BJ (cell line): Measurements from ENCODE around the gene IVL. TPM values are rescaled to one million over a fixed set of nuclear protein-coding genes. Genes with fewer than 3 reads are reported as not detected.

ENCODE experiments used
- CTCF ChIA-PET: fragments of 350-600 bp; formaldehyde crosslinking; extraction: SDS; loops from one replicate; lab custom pipeline; 2021; ENCODE audit warnings: antibody characterized with exemption, inconsistent platforms; lab: Yijun Ruan, JAX
- POLR2A ChIA-PET: fragments of 300-600 bp; sonication (Branson Sonifier 250); formaldehyde crosslinking; extraction: SDS; loops from one replicate; lab custom pipeline; 2021; ENCODE audit warnings: antibody characterized with exemption; lab: Charles Lee
- DNase-seq: peaks from one replicate; pipeline ENCODE4 v3.0.0-alpha.2; 2011; ENCODE audit warnings: low read depth
- H3K27me3 ChIP-seq: 2 replicates; pipeline ENCODE4 v1.6.0; 2011; ENCODE audit warnings: low read length; ENCODE audit not compliant: control insufficient read depth, insufficient read depth
- H3K36me3 ChIP-seq: 2 replicates; pipeline ENCODE4 v1.5.1; 2011; ENCODE audit warnings: low read length; ENCODE audit not compliant: control insufficient read depth, insufficient read depth
- H3K4me3 ChIP-seq: 2 replicates; pipeline ENCODE4 v1.5.1; 2011; ENCODE audit warnings: low read depth, mild to moderate bottlenecking, control low read depth, low read length
- CTCF ChIP-seq: IDR thresholded peaks from 2 replicates; pipeline ENCODE4 v1.5.1; 2011; ENCODE audit warnings: low read depth, mild to moderate bottlenecking, control low read depth, inconsistent platforms, low read length, moderate library complexity; ENCODE audit not compliant: insufficient read depth
- polyA minus RNA-seq: library from RNA; depleted of rRNA, polyadenylated mRNA; stranded (reverse); fragments of >200 nt; gene quantifications from 2 replicates; pipeline ENCODE4 v1.2.3, GENCODE V29; 2011; rRNA and poly(A)+ RNA removed
- polyA plus RNA-seq: library from polyadenylated mRNA; depleted of rRNA; stranded (reverse); fragments of >200 nt; gene quantifications from 2 replicates; pipeline ENCODE4 v1.2.3, GENCODE V29; 2011; rRNA removed

Gene IVL
- polyA plus RNA-seq: 0.05 TPM in 1 of 2 replicates, not detected in the other
- not detected in 2 replicates for polyA minus RNA-seq

- CTCF ChIA-PET: interaction anchor here (0.5 to 3.0 kb wide), 4 partner anchors 18 to 254 kb away, joined by 3 to 12 read pairs (median 8); no protein-coding TSS in a partner anchor
- no peak within 1 kb of the TSS for H3K4me3 ChIP-seq
- peaks cover 6% of the 10 kb centered on the region; the same call in 1 of the 2 replicates for H3K27me3 ChIP-seq
- no peak for TF ChIP-seq CTCF
- no peak for DNase-seq
- POLR2A ChIA-PET: no interaction called here
- H3K36me3 ChIP-seq: no peaks in the 10 kb centered on the region
Measured at GRCh38 chr1:152907686-152908601, at the start of gene IVL. TSS of gene IVL (plus strand) at chr1:152908546. CDS start at chr1:152909798, 1,252 bp downstream.

- POLR2A ChIA-PET: no interaction called here
- no peak within 1 kb of the TSS for H3K4me3 ChIP-seq
- no peaks in the 10 kb centered on the region for H3K36me3 ChIP-seq
- TF ChIP-seq CTCF: no peak
- CTCF ChIA-PET: no interaction called here
- DNase-seq: no peak
- no peaks in the 10 kb centered on the region for H3K27me3 ChIP-seq
Measured at GRCh38 chr1:152859696-152860095, 48.6 kb upstream of the IVL start, which contains the start of gene LCE7A. TSS of gene LCE7A (plus strand) at chr1:152859996. CDS start at chr1:152860698, 702 bp downstream.

- no peak for DNase-seq
- ChIA-PET CTCF (interaction anchor here (1.6 kb wide), 1 partner anchor 10 kb away, joined by 10 read pairs; no protein-coding TSS in a partner anchor), POLR2A (no interaction called here)
- no peaks in the 10 kb centered on the region for H3K36me3 ChIP-seq
- TF ChIP-seq CTCF: no peak
- no peak overlapping the region for H3K4me3 ChIP-seq
- no peaks in the 10 kb centered on the region for H3K27me3 ChIP-seq
Measured at GRCh38 chr1:152860129-152860528, 48.2 kb upstream of the IVL start.

- ChIA-PET POLR2A (no interaction called here), CTCF (interaction anchor here (1.2 to 1.6 kb wide), 2 partner anchors 9 to 65 kb away, joined by 3 to 10 read pairs; no protein-coding TSS in a partner anchor)
- H3K27me3 ChIP-seq: no peaks in the 10 kb centered on the region
- no peak for DNase-seq
- TF ChIP-seq CTCF: no peak
- H3K36me3 ChIP-seq: no peaks in the 10 kb centered on the region
- no peak overlapping the region for H3K4me3 ChIP-seq
Measured at GRCh38 chr1:152861374-152861773, 47.0 kb upstream of the IVL start.

- no peak for TF ChIP-seq CTCF
- ChIA-PET POLR2A (no interaction called here), CTCF (interaction anchor here (3.9 kb wide), 1 partner anchor 62 kb away, joined by 35 read pairs; no protein-coding TSS in a partner anchor)
- Histone ChIP-seq H3K27me3 (peaks cover 2% of the 10 kb centered on the region; the same call in 1 of the 2 replicates), H3K4me3 (no peak overlapping the region), H3K36me3 (no peaks in the 10 kb centered on the region)
- no peak for DNase-seq
Measured at GRCh38 chr1:152864443-152864842, 43.9 kb upstream of the IVL start.
